Adrenal gland (tissue), 12 donors: ENCODE data around the gene HOMEZ. TPM values are rescaled to one million over a fixed set of nuclear protein-coding genes. Genes with fewer than 3 reads are reported as not detected.
"Not testable (repeated sequence)": the region's sequence is repeated elsewhere in the genome, so short reads cannot be mapped to it uniquely, and the experiment has no call there.

ENCODE experiments used
- DNase-seq, 7 donors: peaks; one replicate each; pipeline ENCODE4 v3.0.0-alpha.2; 2019 to 2020
- H3K27ac ChIP-seq, 5 donors: fragments of 200-600 bp; sonication (generic) in 4 of 5; 1 replicate in 3 of 5; 2 replicates in 2 of 5; pipeline versions ENCODE4 v1.5.1 to v1.8.0; 2016 to 2020; ENCODE audit warnings: mild to moderate bottlenecking in 1 of 5
- H3K27me3 ChIP-seq: fragments of 200-600 bp; 2 replicates; pipeline ENCODE4 v1.8.0; 2021
- H3K36me3 ChIP-seq, 2 donors: fragments of 200-600 bp; replicated peaks in 1 of 2; 1 replicate in 1 of 2; 2 replicates in 1 of 2; pipeline versions ENCODE4 v1.5.1 to v1.8.0; 2018 to 2022
- H3K4me1 ChIP-seq, 2 donors: fragments of 200-600 bp; replicated peaks in 1 of 2; 1 replicate in 1 of 2; 2 replicates in 1 of 2; pipeline versions ENCODE4 v1.5.1 to v1.8.0; 2018 to 2021
- H3K4me3 ChIP-seq, 4 donors: fragments of 200-600 bp; sonication (generic) in 3 of 4; one replicate each; pipeline ENCODE4 v1.5.1; 2016 to 2018
- H3K9me3 ChIP-seq, 3 donors: fragments of 200-600 bp; sonication (generic) in 1 of 3; replicated peaks in 1 of 3; 1 replicate in 2 of 3; 2 replicates in 1 of 3; pipeline versions ENCODE4 v1.5.1 to v1.8.0; 2016 to 2021
- POLR2A ChIP-seq, 2 donors: fragments of 450-650 bp; IDR thresholded peaks; one replicate each; pipeline ENCODE4 v1.6.1; 2017; ENCODE audit warnings: antibody characterized with exemption in 2 of 2, mild to moderate bottlenecking in 2 of 2, moderate library complexity in 1 of 2
- WGBS, 4 donors: extraction: QIAGEN DNeasy Blood & Tissue Kit in 2 of 4; methylation state at CpG; one replicate each; pipeline versions ENCODE4 v1.1.5 to v1.1.7; 2013 to 2017; 5-methylcytosine and 5-hydroxymethylcytosine counted together
- intact Hi-C, 2 donors: fragments of 100-400 bp; cut with DNase I; formaldehyde crosslinking; loops; one replicate each; pipeline versions ENCODE4 v1.14.1 to v1.15.0; 2022 to 2023
- polyA plus RNA-seq, 3 donors: library from polyadenylated mRNA; stranded (reverse); fragments of 200-250 nt in 2 of 3; fragments of 350-450 nt in 1 of 3; fragmentation: Illumina TruSeq in 1 of 3; extraction: RNeasy Lipid Tissue Mini Kit (QIAGEN cat#74804) in 1 of 3; gene quantifications; one replicate each; pipeline ENCODE4 v1.2.3, GENCODE V29; 2013 to 2014
- total RNA-seq, 9 donors: library from RNA; depleted of rRNA in 4 of 9; stranded (reverse); fragments of >200 nt in 4 of 9; fragments of 120-200 nt in 1 of 9; fragmentation: NEBNext Ultra II Directional in 1 of 9; extraction: Animal tissue kit (Norgen Biotek cat#: 25700) in 1 of 9; gene quantifications; one replicate each; pipeline versions ENCODE4 v1.1.0 to v1.2.4, GENCODE V29; 2013 to 2023
- TF ChIP-seq, protein P1 (sequence below), 6 experiments: fragments of 450-650 bp in 4 of 6; fragments of 200-600 bp in 2 of 6; sonication (generic) in 1 of 6; IDR thresholded peaks; 1 replicate in 5 of 6; 2 replicates in 1 of 6; pipeline versions ENCODE4 v1.5.1 to v1.8.0; 2016 to 2021; ENCODE audit warnings: antibody characterized with exemption in 6 of 6, mild to moderate bottlenecking in 2 of 6, moderate library complexity in 1 of 6
- donor health status: healthy with polysubstance abuse.
- donor health status: Bipolar disorder and iron deficiency.
- donor health status: DM: yes; HTN: yes; CAD: no.
- donor health status: DM: no; HTN: no; CAD: no.
- donor health status: DM: no; HTN: no; CAD: no.
- donor health status: DM: yes; HTN: yes; CAD: no.

Gene HOMEZ
- total and polyA plus RNA-seq, 12 donors, result 4.5 to 15.0 (median 9.0) TPM

DNA sequence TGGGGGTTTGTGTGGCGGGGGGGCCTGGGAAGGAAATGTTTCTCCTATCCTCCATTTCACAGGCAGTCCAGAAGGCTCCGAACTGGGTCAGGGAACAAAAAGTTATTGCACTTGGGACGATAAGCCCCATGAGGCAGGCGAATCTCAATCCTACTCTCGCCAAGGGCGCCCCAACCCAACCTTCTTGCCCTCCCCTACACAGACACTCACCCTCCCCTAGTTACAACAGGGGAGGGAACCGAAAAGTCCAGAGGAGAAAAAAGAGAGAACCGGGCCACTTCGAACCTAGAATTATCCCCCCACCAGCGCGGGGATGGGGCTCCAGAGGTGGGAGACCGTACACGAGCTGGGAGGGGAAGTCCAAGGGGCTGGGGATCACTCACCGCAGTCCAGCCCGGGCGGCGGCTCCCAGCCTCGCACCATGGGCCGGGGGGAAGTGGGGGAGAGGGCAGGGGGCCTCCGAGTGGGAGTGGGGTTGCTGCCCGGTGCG, 357 bp downstream of the HOMEZ start:
- peak overlapping the region; percentile 33 to 93 (median 69) for H3K4me3 ChIP-seq
- no peaks in the 10 kb centered on the region for H3K36me3 ChIP-seq
- no peaks in the 10 kb centered on the region for H3K9me3 ChIP-seq
- H3K27ac ChIP-seq, result peak overlapping the region in 4 of 5 donors; percentile 86 to 92 (median 88)
- intact Hi-C loops, result no loop called here
- TF ChIP-seq POLR2A (IDR thresholded peaks at IDR 0.05), result no peak
- TF ChIP-seq, protein P1, sequence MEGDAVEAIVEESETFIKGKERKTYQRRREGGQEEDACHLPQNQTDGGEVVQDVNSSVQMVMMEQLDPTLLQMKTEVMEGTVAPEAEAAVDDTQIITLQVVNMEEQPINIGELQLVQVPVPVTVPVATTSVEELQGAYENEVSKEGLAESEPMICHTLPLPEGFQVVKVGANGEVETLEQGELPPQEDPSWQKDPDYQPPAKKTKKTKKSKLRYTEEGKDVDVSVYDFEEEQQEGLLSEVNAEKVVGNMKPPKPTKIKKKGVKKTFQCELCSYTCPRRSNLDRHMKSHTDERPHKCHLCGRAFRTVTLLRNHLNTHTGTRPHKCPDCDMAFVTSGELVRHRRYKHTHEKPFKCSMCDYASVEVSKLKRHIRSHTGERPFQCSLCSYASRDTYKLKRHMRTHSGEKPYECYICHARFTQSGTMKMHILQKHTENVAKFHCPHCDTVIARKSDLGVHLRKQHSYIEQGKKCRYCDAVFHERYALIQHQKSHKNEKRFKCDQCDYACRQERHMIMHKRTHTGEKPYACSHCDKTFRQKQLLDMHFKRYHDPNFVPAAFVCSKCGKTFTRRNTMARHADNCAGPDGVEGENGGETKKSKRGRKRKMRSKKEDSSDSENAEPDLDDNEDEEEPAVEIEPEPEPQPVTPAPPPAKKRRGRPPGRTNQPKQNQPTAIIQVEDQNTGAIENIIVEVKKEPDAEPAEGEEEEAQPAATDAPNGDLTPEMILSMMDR (IDR thresholded peaks at IDR 0.05), result no peak
- DNase-seq, result peak in 3 of 7 donors; percentile 30 to 39 (median 33)
- peaks cover 5% of the 10 kb centered on the region for H3K27me3 ChIP-seq
- WGBS, 4 donors, result 0 to 2% (median 1%) methylated on average over 10 to 22 of the region's 22 CpGs
- peaks cover 12 to 21% of the 10 kb centered on the region in 2 donors for H3K4me1 ChIP-seq

DNA sequence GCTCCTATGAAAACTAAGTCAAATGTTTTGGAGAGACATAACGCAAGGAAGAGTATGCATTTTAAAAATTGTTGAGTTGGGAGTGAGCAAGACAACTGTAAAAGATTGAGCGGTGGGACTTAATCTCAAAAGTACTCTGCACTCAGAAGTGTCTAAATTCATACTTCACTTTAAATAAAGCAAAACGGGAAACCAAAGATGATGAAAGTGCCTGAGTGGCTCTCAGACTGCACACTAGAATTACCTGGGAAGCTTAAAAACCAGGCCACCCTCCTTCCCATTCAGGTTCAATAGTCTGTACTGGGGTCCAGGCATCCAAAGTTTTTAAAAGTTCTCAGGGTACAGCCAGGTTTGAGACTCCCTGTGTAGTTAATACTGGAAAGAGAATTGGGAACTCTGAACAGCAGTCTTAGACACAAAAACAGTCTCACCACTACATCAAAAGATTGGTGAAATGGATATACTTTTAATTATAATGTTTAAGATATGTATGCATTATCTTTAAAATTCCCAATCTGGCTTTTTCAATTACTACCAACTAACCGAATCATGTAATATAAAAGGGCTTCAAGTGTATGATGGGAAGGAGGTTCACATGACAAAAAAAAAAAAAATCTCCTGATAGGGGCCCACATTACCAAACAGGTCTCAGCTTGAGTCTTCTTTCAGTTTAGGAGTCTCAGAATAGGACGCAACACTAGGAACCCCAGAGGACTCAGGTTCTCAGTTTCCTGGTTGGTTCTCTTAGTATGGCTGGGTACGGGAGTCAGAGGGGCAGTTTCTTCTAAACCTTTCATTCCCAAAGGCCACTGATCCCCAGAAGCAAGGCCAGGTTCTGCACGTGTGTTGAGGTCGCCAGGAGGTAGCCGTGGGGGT, 1.0 kb downstream of the HOMEZ start:
- Histone ChIP-seq H3K27me3 (no peaks in the 10 kb centered on the region), H3K4me1 (peaks cover 12 to 21% of the 10 kb centered on the region in 2 donors), H3K27ac (peak overlapping the region in 4 of 5 donors; percentile 86 to 92 (median 88)), H3K9me3 (no peaks in the 10 kb centered on the region), H3K36me3 (no peaks in the 10 kb centered on the region), H3K4me3 (peak overlapping the region in 2 of 4 donors; percentile 73 to 93)
- no peak for DNase-seq
- WGBS, 4 donors, result 29 to 43% (median 30%) methylated on average over 6 to 9 of the region's 9 CpGs
- TF ChIP-seq, protein P1 (IDR thresholded peaks at IDR 0.05), result no peak
- no peak for TF ChIP-seq POLR2A (IDR thresholded peaks at IDR 0.05)
- intact Hi-C loops, result no loop called here

DNA sequence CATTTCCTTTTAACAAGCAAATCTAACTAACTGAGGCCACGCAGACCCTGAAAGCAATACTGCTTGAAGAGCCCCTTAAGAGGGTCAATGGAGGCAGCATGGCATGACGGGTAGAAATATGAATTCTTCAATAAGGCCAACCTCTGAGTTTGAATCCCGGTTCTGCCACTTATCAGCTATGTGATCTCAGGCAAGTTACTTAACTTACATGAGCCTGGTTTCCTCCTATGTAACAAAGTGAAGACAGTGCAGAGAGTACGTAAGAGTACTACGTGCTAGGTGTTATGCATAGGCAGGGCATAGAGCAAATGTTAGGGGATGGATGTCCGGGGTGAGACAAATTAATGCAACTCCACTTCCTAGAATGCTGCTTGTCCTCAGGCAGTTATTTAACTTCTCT, 4.7 kb downstream of the HOMEZ start:
- DNase-seq, result no peak
- no peak for TF ChIP-seq POLR2A (IDR thresholded peaks at IDR 0.05)
- TF ChIP-seq, protein P1 (IDR thresholded peaks at IDR 0.05), result no peak
- no peak overlapping the region for H3K4me3 ChIP-seq
- no peaks in the 10 kb centered on the region for H3K27me3 ChIP-seq
- no peaks in the 10 kb centered on the region for H3K9me3 ChIP-seq
- H3K4me1 ChIP-seq, result peaks cover 6 to 14% of the 10 kb centered on the region in 2 donors
- intact Hi-C loops, result no loop called here
- H3K36me3 ChIP-seq, result peaks cover 0 to 6% of the 10 kb centered on the region in 2 donors
- 95 to 97% (median 96%) methylated on average over 6 of the region's 6 CpGs for WGBS, 4 donors
- H3K27ac ChIP-seq, result no peak overlapping the region

DNA sequence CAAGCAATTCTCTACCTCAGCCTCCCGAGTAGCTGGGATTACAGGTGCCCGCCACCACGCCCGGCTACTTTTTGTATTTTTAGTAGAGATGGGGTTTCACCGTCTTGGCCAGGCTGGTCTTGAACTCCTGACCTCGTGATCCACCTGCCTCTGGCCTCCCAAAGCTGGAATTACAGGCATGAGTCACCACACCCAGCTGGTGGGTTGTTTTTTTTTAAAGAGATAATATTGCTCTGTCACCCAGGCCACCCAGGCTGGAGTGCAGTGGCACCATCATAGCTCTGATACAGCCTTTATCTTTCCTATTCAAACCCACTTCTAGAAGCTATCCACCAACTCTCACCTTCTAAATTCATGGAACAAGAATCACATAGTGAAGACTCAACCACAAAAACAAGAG, 8.0 kb downstream of the HOMEZ start:
- H3K4me1 ChIP-seq, intact Hi-C loops, H3K4me3 ChIP-seq, H3K27ac ChIP-seq, H3K9me3 ChIP-seq, DNase-seq, H3K27me3 ChIP-seq, H3K36me3 ChIP-seq: not testable (repeated sequence)
- WGBS, 4 donors, result 91 to 96% (median 93%) methylated on average over 6 of the region's 6 CpGs
